HEK293 (cell line): ENCODE measurements around the gene EPHA6.

ENCODE experiments used
- BCL11B ChIP-seq: fragments of 450-650 bp; formaldehyde crosslinking; IDR thresholded peaks from 2 replicates; pipeline ENCODE4 v1.5.1; 2016; ENCODE audit warnings: low read depth, missing biosample characterization, missing genetic modification characterization
- BCL6B ChIP-seq: fragments of 450-650 bp; formaldehyde crosslinking; IDR thresholded peaks from 2 replicates; pipeline ENCODE4 v1.5.1; 2017; ENCODE audit warnings: missing biosample characterization, missing genetic modification characterization
- EGR2 ChIP-seq: fragments of 450-650 bp; formaldehyde crosslinking; IDR thresholded peaks from 2 replicates; pipeline ENCODE4 v1.5.1; 2016; ENCODE audit warnings: low read depth, missing biosample characterization, missing genetic modification characterization
- ELK4 ChIP-seq: IDR thresholded peaks from 2 replicates; pipeline ENCODE4 v1.6.1; 2011; ENCODE audit warnings: mild to moderate bottlenecking, low read depth, low read length, borderline replicate concordance
- IKZF3 ChIP-seq: fragments of 450-650 bp; IDR thresholded peaks from 2 replicates; pipeline ENCODE4 v1.5.0; 2018; ENCODE audit warnings: missing biosample characterization, mild to moderate bottlenecking, missing genetic modification characterization, moderate library complexity
- MYNN ChIP-seq: fragments of 450-650 bp; formaldehyde crosslinking; IDR thresholded peaks from 2 replicates; pipeline ENCODE4 v1.5.1; 2016; ENCODE audit warnings: missing biosample characterization, missing genetic modification characterization, borderline replicate concordance
- OSR2 ChIP-seq: fragments of 450-650 bp; formaldehyde crosslinking; IDR thresholded peaks from 2 replicates; pipeline ENCODE4 v1.5.1; 2016; ENCODE audit warnings: missing biosample characterization, missing genetic modification characterization
- PATZ1 ChIP-seq: fragments of 450-650 bp; formaldehyde crosslinking; IDR thresholded peaks from 2 replicates; pipeline ENCODE4 v1.5.1; 2016; ENCODE audit warnings: missing biosample characterization, missing genetic modification characterization
- PRDM6 ChIP-seq: fragments of 450-650 bp; formaldehyde crosslinking; IDR thresholded peaks from 2 replicates; pipeline ENCODE4 v1.5.1; 2017; ENCODE audit warnings: missing biosample characterization, missing genetic modification characterization
- REST ChIP-seq: fragments of 450-650 bp; formaldehyde crosslinking; IDR thresholded peaks from 2 replicates; pipeline ENCODE4 v1.5.1; 2016; ENCODE audit warnings: missing biosample characterization, missing genetic modification characterization
- SP7 ChIP-seq: fragments of 450-650 bp; formaldehyde crosslinking; IDR thresholded peaks from 2 replicates; pipeline ENCODE4 v1.5.1; 2016; ENCODE audit warnings: missing biosample characterization, missing genetic modification characterization
- ZBTB20 ChIP-seq: fragments of 450-650 bp; formaldehyde crosslinking; IDR thresholded peaks from 2 replicates; pipeline ENCODE4 v1.5.1; 2016; ENCODE audit warnings: missing biosample characterization, missing genetic modification characterization
- ZNF114 ChIP-seq: fragments of 450-650 bp; formaldehyde crosslinking; IDR thresholded peaks from 2 replicates; pipeline ENCODE4 v1.5.0; 2017; ENCODE audit warnings: missing biosample characterization, missing genetic modification characterization
- ZNF140 ChIP-seq: fragments of 450-650 bp; formaldehyde crosslinking; IDR thresholded peaks from 2 replicates; pipeline ENCODE4 v1.5.1; 2016; ENCODE audit warnings: missing biosample characterization, missing genetic modification characterization
- ZNF169 ChIP-seq: fragments of 450-650 bp; formaldehyde crosslinking; IDR thresholded peaks from 2 replicates; pipeline ENCODE4 v1.5.1; 2016; ENCODE audit warnings: missing biosample characterization, missing genetic modification characterization
- ZNF184 ChIP-seq: fragments of 450-650 bp; IDR thresholded peaks from 2 replicates; pipeline ENCODE4 v1.5.1; 2018; ENCODE audit warnings: missing biosample characterization, mild to moderate bottlenecking, missing genetic modification characterization
- ZNF221 ChIP-seq: fragments of 450-650 bp; formaldehyde crosslinking; IDR thresholded peaks from 2 replicates; pipeline ENCODE4 v1.5.1; 2017; ENCODE audit warnings: missing biosample characterization, missing genetic modification characterization, borderline replicate concordance
- ZNF239 ChIP-seq: fragments of 450-650 bp; formaldehyde crosslinking; IDR thresholded peaks from 2 replicates; pipeline ENCODE4 v1.5.1; 2016; ENCODE audit warnings: missing biosample characterization, missing genetic modification characterization
- ZNF248 ChIP-seq: fragments of 450-650 bp; formaldehyde crosslinking; IDR thresholded peaks from 2 replicates; pipeline ENCODE4 v1.5.1; 2017; ENCODE audit warnings: missing biosample characterization, missing genetic modification characterization
- ZNF274 ChIP-seq, 2 experiments: fragments of 200-500 bp in 1 of 2; fragments of 450-650 bp in 1 of 2; sonication (Bioruptor generic) in 1 of 2; formaldehyde crosslinking in 1 of 2; IDR thresholded peaks; 2 replicates each; pipeline versions ENCODE4 v1.5.1 to v1.6.1; 2014 to 2016; ENCODE audit warnings: borderline replicate concordance in 1 of 2, inconsistent platforms in 1 of 2, low read length in 1 of 2, missing biosample characterization in 1 of 2, missing genetic modification characterization in 1 of 2
- ZNF398 ChIP-seq: fragments of 450-650 bp; formaldehyde crosslinking; IDR thresholded peaks from 2 replicates; pipeline ENCODE4 v1.5.1; 2017; ENCODE audit warnings: missing biosample characterization, missing genetic modification characterization
- ZNF433 ChIP-seq: fragments of 450-650 bp; formaldehyde crosslinking; IDR thresholded peaks from 2 replicates; pipeline ENCODE4 v1.5.1; 2016; ENCODE audit warnings: missing biosample characterization, missing genetic modification characterization, low read depth
- ZNF48 ChIP-seq: fragments of 450-650 bp; formaldehyde crosslinking; IDR thresholded peaks from 2 replicates; pipeline ENCODE4 v1.5.1; 2016; ENCODE audit warnings: missing biosample characterization, missing genetic modification characterization
- ZNF610 ChIP-seq: fragments of 450-650 bp; formaldehyde crosslinking; IDR thresholded peaks from 2 replicates; pipeline ENCODE4 v1.5.1; 2016; ENCODE audit warnings: missing biosample characterization, missing genetic modification characterization, borderline replicate concordance
- ZNF623 ChIP-seq: fragments of 450-650 bp; formaldehyde crosslinking; IDR thresholded peaks from 2 replicates; pipeline ENCODE4 v1.5.1; 2016; ENCODE audit warnings: missing biosample characterization, missing genetic modification characterization
- ZNF692 ChIP-seq: fragments of 450-650 bp; formaldehyde crosslinking; IDR thresholded peaks from 2 replicates; pipeline ENCODE4 v1.5.1; 2016; ENCODE audit warnings: missing biosample characterization, missing genetic modification characterization
- ZNF837 ChIP-seq: fragments of 450-650 bp; formaldehyde crosslinking; IDR thresholded peaks from 2 replicates; pipeline ENCODE4 v1.5.1; 2016; ENCODE audit warnings: missing biosample characterization, missing genetic modification characterization
- ZXDB ChIP-seq: fragments of 450-650 bp; formaldehyde crosslinking; IDR thresholded peaks from 2 replicates; pipeline ENCODE4 v1.5.1; 2016; ENCODE audit warnings: missing biosample characterization, missing genetic modification characterization

Gene EPHA6

GRCh38 chr3:97736928-97737327 lies 922.5 kb downstream of the EPHA6 start (continued):
- TF ChIP-seq REST (tag by site-specific recombination) (no peak), BCL11B (no peak), ZXDB (tag by site-specific recombination) (peak; percentile 35; the same call in 1 of the 2 replicates), ZNF114 (tag by site-specific recombination) (no peak), ZNF169 (tag by site-specific recombination) (no peak), ZNF433 (no peak), ZNF623 (tag by site-specific recombination) (no peak), SP7 (tag by site-specific recombination) (0 out of 2 replicates have a peak, but pooled peaks have one; percentile 28), ZNF398 (tag by site-specific recombination) (no peak), PRDM6 (tag by site-specific recombination) (peak; percentile 87), ZNF692 (tag by site-specific recombination) (no peak), ZBTB20 (tag by site-specific recombination) (no peak), ZNF837 (tag by site-specific recombination) (no peak), EGR2 (no peak), IKZF3 (tag by site-specific recombination) (peak; percentile 79), ZNF184 (no peak), ZNF140 (tag by site-specific recombination) (no peak), ZNF274 (IDR thresholded peaks at IDR 0.05; ENCODE audit: low read length) (no peak), ZNF274 (tag by site-specific recombination; IDR thresholded peaks at IDR 0.05; ENCODE audit: borderline replicate concordance) (no peak), ELK4 (no peak), OSR2 (tag by site-specific recombination) (peak; percentile 90), ZNF221 (tag by site-specific recombination) (no peak), PATZ1 (no peak), ZNF610 (0 out of 2 replicates have a peak, but pooled peaks have one; percentile 57), BCL6B (tag by site-specific recombination) (no peak), ZNF248 (tag by site-specific recombination) (no peak), ZNF239 (tag by site-specific recombination) (no peak), MYNN (tag by site-specific recombination) (no peak), ZNF48 (tag by site-specific recombination) (no peak)
